Hematopoietic multipotent progenitor cell treated with erythropoietin and hydrocortisone succinate and interleukin-3 and kit ligand, for 4 days (in vitro differentiated cells): ENCODE results near the gene USP38.
A peak's percentile ranks its signal among the peaks of the same experiment; 100 is the strongest.
"Not testable (repeated sequence)": the region's sequence is repeated elsewhere in the genome, so short reads cannot be mapped to it uniquely, and the experiment has no call there.

Experiments
- DNase-seq: peaks from one replicate; pipeline ENCODE4 v3.0.0-alpha.2; 2015

USP38 gene, protein sequence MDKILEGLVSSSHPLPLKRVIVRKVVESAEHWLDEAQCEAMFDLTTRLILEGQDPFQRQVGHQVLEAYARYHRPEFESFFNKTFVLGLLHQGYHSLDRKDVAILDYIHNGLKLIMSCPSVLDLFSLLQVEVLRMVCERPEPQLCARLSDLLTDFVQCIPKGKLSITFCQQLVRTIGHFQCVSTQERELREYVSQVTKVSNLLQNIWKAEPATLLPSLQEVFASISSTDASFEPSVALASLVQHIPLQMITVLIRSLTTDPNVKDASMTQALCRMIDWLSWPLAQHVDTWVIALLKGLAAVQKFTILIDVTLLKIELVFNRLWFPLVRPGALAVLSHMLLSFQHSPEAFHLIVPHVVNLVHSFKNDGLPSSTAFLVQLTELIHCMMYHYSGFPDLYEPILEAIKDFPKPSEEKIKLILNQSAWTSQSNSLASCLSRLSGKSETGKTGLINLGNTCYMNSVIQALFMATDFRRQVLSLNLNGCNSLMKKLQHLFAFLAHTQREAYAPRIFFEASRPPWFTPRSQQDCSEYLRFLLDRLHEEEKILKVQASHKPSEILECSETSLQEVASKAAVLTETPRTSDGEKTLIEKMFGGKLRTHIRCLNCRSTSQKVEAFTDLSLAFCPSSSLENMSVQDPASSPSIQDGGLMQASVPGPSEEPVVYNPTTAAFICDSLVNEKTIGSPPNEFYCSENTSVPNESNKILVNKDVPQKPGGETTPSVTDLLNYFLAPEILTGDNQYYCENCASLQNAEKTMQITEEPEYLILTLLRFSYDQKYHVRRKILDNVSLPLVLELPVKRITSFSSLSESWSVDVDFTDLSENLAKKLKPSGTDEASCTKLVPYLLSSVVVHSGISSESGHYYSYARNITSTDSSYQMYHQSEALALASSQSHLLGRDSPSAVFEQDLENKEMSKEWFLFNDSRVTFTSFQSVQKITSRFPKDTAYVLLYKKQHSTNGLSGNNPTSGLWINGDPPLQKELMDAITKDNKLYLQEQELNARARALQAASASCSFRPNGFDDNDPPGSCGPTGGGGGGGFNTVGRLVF

DNA sequence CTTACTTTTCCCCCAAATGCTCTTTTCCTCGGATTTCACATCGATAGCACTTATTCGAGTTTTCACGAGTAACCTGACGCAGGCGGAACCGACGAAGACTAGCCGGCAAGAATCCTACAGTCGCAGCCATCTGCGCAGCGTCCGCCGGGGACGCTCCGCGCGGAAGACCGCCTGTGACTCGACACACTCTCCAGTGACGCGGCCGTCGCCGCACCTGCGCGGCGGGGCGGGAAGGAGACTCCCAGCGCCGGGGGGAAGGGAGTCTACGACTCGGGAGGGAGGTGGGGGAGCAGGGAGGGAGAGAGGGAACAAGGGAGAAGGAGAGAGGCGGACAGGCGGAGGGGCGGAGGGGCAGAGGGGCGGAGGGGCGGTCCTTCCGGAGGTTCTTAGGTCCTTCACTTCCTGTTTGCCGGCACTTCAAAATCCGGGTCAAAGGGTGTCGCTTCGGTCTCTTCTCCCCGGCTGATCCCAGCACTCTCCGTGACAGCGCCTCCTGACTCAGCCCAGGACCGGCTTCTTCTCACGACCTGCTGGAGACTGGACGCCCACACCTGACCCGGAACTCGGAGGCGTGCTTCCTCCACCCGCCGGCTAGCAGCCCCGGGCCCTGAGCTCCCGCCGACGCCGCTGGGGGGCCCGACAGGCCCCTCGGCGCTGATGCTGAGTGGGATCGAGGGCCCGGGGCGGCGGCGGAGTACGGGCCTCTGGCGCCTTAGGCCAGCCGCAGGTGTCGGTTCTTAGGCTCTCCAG, at the start of gene USP38:
Gene USP38 (plus strand): TSS at position 415 of the 750 bp plus-strand sequence. CDS start 534 bp downstream, outside the sequence.
- peak; percentile 97 for DNase-seq

DNA sequence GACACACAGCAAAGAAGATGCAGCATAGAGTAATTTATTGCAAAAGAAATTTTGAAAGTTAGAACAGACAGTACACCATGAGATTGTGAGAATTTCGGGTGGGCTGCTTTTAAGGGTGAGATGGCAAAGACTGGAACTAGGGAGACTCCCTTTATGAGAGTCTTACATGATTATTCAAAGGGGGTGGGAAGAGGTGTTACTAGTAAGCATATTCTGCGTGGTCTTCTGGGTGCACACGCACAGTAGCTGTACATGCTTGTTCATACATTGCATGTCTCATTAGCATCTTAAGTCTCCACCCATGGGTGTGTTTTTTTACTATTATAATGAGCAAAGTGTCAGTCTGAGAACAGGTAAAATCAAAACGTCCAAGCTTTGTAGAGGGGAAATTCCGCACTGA, 49.4 kb upstream of the USP38 start:
- DNase-seq = no peak

DNA sequence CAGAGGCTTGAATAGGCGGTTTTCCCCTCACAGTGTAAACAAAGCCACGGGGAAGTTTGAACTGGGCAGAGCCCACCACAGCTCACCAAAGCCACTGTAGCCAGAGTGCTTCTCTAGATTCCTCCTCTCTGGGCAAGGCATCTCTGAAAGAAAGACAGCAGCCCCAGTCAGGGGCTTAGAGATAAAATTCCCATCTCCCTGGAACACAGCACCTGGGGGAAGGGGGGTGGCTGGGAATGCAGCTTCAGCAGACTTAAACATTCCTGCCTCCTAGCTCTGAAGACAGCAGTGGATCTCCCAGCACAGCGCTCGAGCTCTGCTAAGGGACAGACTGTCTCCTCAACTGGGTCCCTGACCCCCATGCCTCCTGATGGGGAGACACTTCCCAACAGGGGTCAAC, 44.0 kb upstream of the USP38 start:
- no peak for DNase-seq

DNA sequence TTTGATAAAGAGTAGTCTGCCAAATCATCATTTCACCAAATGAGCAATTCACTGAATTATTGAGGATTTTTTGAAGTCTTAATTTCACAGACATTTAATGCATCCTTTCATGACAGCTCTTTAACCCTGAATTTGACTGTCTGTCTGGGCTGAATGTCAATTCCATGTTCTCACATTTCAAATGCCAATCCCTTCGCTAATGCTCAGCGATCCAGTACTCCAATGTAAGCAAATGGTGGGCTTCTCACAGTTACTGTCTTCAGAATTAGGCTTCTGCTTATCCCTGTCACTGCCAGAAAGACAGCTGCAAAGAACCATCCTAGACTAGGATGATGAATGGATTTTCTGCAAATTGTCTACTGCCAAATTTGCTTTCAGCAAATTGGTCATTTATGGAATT, 36.2 kb upstream of the USP38 start:
- no peak for DNase-seq

DNA sequence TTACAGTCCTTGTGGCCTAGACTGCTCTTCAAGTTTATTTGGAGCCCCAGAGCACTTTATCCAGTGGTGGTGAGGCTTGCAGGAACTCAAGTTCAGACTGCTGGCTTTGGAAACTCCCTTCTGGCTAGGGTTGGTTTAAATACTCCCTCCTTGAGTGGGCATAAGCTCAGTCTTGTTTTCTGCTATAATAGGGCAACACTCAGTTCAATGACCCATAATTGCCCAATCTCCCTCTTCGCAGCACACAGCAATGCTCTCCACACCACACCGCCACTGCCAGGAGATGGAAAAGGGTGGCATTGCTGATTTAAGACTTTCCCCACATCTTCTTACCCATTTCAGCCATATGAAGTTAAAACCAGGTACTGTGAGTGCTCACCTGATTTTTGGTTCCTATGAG, 27.9 kb upstream of the USP38 start:
- no peak for DNase-seq

DNA sequence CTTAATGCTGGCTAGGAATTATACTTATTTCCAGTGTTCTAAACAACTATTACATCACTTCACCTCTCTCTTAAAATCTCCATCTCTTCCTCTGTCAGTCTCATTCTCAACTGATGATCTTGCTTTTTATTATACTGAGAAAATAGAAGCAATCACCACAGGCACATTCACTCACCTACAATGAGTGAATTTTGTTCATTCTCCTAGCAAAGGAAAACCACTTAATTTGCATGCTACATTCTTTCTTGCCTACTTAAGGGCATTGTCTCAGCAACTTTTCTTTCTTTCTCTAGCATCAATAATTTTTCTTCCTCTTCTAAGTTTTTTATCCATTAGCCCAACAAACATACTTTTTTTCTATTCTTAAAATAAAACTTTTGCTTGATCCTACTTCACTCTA, 21.1 kb upstream of the USP38 start:
- no peak for DNase-seq

DNA sequence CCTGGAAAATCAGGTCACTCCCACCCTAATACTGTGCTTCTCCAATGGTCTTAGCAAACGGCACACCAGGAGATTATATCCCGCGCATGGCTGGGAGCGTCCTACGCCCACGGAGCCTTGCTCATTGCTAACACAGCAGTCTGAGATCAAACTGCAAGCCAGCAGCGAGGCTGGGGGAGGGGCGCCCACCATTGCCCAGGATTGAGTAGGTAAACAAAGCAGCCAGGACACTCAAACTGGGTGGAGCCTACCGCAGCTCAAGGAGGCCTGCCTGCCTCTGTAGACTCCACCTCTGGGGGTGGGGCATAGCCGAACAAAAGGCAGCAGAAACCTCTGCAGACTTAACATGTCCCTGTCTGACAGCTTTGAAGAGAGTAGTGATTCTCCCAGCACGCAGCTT, 18.0 kb upstream of the USP38 start:
- DNase-seq = not testable (repeated sequence)

DNA sequence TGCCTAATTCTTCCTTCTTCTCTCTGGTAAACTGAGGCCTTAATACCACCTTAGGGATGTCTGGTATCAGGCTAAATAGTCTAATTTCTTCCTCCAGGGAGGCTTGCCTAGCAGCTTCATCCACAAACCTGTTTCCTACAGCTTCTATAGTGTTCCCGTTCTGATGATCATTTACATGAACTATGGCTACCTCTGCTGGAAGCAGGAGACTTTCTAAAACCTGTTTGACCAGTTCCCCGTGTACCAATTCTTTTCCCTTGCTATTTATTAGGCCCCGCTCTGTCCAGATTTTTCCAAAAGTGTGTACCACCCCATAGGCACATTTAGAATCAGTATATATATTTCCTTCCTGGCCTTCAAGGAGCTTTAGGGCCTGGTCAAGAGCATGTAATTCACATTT, 5.8 kb upstream of the USP38 start:
- no peak for DNase-seq

DNA sequence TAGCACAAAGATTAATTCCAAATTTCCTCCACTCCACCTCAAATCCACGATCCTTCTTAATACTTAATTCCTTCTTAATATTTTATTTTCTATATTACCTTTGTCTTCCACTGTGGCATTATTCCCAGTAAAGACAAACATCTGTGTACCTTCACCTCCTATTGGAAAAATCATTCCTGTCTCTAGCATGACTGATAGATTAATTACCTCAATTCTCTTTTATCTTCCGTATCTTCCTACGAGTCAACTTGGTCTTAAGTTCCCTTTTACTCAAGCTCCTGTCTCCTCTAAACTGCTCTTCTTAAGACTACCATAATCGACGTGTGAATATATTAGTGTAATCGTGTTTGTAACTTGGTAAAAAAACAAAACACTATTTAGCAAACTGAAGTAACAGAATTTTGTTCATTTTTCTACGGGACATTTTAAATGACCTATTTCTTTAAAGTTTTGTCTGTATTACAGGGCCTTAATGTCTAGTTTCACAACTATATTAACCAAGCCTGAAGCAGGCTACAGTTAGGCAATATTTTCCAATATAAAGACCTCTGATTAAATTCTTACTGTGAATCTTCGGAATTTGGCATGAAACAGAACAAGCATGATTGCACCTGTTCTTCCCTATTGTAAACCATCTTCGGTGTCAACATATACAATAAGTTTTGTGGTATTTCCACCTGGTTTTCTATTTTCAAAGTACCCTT, 1.1 kb upstream of the USP38 start:
- peak; percentile 42 for DNase-seq

DNA sequence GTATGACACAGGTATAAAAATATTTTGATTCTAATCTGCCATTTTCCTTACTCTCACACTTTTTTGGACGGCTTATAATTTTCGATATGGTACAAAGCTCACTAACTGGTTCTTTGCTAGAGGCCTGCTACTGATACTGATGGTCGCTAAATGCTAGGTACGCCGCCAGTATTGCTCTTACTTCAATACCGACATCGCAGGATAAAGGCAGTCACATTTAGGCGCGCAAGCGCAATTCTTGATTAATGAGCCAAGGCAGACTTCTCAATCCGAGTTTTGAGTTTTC, 557 bp upstream of the USP38 start:
- no peak for DNase-seq

DNA sequence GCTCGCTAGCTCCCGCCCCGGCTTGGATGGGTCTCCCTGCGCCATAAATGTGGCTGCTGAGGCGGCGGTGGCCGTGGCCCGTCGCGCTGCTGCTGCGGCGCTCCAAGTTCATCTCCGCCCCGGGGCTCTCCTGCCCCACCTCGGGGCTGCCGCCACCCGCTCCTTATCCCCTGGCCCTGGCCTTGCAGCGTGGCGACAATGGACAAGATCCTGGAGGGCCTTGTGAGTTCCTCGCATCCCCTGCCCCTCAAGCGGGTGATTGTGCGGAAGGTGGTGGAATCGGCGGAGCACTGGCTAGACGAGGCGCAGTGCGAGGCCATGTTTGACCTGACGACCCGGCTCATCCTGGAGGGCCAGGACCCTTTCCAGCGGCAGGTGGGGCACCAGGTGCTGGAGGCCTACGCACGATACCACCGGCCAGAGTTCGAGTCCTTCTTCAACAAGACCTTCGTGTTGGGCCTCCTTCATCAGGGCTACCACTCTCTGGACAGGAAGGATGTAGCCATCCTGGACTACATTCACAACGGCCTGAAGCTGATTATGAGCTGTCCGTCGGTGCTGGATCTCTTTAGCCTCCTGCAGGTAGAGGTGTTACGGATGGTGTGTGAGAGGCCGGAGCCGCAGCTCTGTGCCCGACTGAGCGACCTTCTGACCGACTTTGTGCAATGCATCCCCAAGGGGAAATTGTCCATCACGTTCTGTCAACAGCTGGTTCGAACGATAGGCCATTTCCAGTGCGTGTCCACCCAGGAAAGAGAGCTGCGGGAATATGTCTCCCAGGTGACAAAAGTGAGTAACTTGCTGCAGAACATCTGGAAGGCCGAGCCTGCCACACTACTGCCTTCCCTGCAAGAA, 763 bp downstream of the USP38 start:
- DNase-seq = no peak

DNA sequence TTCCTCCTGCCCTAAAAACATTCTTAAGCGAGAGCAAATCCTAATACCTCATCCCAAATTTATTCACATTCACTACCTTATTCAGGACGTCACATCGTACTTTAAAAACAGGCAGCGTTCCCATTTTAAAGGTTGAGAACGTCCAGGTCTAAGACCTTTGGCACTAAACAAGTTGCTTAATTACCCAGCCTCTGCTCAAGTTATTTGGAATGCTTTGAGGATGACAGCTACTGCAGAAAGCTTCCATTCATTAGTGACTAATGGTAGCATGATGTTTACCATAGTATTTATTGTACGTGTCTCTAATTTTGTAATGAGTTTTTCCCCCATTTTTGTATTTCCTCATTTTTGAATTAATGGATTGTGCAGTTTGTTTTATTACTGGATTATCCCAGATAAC, 1.5 kb downstream of the USP38 start:
- DNase-seq = no peak

DNA sequence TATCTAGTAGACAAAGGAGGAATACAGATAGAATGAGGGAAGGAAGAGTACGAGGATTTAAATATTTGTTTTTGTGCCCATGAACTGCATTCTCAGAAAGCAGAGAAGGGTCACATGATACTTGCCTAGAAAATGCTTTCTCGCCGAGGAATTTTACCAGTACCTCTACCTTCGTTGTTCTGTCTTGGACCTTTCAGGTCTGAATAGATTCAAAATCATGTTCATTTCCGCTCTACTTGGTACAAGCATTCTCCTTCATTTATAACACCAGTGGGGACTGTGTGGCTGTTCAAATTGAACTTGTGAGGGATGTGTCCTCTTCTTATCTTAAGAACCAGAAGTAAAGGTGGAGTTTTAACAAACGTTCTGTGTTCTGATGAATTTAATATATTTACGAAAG, 1.9 kb downstream of the USP38 start:
- DNase-seq = peak; percentile 71

DNA sequence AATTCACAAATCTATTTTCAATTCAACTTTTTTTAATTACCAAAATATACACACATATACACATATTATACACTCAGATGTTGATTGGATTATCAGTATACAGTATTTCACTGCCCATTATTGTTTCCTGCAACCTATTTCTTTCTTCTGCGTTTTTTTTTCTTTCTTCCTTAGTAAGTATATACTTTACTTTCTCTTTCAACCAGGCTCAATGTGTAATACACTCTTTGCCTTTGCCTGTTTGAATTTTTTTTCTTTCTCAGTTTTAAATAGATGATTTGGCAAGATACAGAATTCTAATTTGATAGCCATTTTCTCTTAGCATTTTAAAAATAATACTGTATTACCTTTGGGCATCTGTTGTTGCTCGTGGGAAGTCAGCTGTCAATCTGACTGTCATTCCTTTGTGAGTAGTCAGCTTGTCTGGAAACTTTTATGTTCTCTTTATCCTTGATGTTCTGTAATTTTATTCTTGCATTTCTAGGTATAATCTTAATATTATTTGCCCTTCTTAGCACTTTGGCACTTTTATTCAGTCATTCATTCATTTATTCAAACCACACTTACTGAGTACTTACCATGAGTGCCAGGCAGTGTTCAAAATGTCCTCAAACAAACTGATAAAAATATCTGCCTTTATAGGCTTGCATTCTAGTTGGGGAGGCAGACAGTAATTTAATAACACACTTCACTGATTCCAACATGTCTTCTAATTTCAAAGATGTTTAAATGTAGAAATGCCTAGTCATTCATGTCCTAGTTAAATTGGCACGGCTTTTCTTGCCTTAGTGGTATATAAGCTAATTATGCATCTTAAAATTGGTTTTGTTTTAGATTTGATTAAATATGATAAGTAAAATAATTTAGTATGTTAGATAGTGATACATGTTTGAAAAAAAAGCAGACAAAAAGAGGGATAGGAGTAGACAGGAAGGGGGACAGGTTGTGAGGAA, 3.7 kb downstream of the USP38 start:
- no peak for DNase-seq

DNA sequence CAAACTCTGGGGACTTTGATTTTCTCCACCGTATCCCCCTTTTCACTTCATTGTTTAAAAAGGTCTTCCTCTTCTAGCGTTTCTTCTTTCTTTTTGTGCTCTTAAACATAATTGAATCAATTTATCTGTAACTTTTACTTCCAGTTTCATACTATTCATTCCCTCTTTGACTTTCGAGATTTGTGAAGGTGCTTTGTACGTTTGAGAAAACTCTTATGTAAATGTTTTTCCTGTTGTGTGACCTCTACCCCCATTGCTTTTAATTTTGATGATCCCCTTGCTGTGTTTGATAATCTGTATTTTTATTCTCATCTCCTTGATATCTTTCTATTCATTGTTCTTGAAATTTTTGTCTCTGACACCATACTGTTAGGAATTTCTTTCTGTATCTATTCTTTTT, 4.8 kb downstream of the USP38 start:
- DNase-seq = no peak

DNA sequence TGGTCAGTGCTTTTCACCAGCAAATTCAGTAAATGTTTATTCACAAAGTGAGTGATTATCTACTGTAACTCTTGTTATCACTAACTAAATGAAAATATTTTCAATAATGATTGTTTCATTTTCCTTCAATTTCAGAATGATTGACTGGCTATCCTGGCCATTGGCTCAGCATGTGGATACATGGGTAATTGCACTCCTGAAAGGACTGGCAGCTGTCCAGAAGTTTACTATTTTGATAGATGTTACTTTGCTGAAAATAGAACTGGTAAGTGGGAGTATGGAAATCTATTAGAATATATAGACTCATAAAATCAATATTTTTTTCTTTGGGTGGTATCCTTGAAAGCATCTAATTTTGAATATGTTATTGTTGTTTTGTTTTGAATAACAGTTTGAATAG, 10.9 kb downstream of the USP38 start:
- DNase-seq = no peak

DNA sequence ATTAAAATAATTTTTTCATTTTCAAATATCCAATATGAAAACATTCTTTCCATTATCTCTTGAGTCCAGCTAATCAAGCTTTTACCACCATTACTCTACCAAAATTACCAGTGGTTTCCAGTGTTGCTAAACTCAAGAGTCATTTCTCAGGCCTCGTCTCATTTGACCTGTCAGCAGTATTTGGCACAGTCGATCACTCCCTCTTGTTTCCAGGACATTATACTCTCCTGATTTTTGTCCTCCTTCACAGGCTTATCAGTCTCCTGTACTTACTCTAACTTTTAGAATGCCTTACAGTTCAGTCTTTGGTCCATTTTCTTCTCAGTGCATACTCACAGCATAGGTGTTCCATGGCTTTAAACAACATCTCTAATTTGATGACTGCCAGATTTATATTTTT, 11.6 kb downstream of the USP38 start:
- no peak for DNase-seq

DNA sequence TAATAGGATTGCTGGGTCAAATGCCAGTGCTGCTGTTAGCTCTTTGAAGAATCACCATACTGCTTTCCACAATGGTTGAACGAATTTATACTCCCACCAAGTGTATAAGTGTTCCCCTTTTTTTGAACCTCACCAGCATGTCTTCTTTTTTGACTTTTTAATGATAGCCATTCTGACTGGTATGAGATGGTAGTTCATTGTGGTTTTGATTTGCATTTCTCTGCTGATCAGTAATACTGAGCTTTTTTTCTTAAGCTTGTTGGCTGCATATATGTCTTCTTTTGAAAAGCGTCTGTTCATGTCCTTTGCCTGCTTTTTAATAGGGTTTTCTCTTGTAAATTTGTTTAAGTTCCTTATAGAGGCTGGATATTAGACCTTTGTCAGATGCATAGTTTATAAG, 14.8 kb downstream of the USP38 start:
- no peak for DNase-seq

DNA sequence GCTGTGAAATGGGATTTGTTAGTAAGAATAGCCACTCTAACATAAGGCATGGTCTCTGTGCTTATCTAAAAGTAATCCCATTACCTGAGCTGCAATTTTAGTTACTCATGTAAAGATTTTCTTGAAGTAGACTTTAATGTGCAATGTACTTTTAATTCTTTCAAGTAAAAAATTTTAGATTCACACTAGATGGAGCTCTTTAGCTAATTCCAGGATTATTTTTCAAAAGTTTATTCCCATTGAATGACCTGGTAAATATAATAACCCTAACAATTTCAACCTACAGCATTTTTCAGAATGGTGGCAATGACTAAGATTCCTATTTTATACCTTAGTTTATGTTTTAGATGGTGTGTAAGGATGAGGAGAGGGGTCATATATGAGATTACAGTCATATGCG, 18.1 kb downstream of the USP38 start:
- peak; percentile 44 for DNase-seq

DNA sequence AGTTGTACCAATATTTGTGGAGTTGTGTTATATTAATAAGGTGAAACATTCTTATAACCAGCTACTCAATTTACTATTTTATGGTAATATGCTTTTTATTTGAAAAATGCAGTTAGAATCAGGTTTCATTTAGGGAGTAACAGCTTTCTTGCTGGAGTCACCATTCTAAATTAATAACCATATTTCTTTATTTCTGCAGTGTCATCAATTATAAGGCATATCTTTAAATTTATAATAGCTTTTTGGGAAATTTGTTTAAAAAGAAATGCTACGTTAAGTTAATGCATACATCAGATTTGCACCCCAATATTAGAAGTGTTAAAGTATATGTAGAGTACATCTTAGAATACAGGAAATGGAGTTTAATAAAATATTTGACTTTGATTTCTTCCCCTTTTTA, 18.9 kb downstream of the USP38 start:
- no peak for DNase-seq
